GM21737 (cell line): ENCODE results near the gene ZNF385A.

ENCODE experiments used
- ATAC-seq: cut with Tn5 transposase; IDR thresholded peaks from one replicate; pipeline ENCODE4 v1.9.1; 2021; ENCODE audit warnings: mild to moderate bottlenecking, moderate library complexity; ENCODE audit not compliant: unreplicated experiment

The ZNF385A gene

DNA sequence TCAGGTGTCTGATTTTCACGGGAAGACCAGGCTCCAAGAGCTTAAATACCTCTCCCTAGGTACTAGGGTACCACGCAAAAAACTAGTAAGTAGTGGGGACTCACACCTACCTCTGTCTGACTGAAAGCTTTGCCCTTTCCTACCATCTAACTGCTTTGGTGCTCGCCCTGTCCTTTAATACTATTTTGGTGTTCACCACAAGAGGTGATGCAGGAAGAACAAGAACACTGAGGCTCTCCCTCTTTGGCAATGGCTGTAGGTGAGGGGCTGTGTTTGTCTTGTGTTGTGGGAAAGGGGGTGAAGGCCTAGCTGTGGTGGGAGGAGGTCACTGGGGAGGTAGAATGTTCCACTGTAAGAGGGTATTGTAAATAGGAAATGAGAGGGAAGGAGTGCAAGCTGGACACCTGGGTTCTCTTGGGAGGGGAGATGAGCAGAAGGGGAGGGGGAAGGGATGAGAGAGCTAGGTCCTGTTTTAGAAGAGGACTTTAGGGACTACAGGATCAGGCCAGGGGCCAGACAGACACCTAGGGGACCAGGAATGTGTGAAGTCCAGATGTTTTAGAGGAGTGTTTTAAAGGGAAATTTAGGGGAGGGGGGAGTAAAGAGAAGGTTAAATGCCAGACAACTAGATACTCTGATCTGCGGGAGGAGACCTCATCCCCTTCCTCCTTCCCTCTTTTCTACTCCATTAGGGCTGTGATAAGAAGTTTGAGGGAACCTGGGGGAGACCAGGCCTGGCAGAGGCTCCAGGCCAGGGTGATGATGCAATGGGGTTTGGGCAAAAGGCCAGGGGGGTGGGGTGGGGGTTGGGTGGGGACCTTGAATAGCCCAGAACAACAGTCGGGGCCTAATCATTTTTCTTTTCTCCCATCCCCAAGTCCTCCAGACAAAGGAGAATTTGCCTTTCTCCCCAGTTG, 32.4 kb upstream of the ZNF385A start:
- ATAC-seq: no peak

GRCh38 chr12:54415221-54415929, 30.8 kb upstream of the ZNF385A start:
- no peak for ATAC-seq

DNA sequence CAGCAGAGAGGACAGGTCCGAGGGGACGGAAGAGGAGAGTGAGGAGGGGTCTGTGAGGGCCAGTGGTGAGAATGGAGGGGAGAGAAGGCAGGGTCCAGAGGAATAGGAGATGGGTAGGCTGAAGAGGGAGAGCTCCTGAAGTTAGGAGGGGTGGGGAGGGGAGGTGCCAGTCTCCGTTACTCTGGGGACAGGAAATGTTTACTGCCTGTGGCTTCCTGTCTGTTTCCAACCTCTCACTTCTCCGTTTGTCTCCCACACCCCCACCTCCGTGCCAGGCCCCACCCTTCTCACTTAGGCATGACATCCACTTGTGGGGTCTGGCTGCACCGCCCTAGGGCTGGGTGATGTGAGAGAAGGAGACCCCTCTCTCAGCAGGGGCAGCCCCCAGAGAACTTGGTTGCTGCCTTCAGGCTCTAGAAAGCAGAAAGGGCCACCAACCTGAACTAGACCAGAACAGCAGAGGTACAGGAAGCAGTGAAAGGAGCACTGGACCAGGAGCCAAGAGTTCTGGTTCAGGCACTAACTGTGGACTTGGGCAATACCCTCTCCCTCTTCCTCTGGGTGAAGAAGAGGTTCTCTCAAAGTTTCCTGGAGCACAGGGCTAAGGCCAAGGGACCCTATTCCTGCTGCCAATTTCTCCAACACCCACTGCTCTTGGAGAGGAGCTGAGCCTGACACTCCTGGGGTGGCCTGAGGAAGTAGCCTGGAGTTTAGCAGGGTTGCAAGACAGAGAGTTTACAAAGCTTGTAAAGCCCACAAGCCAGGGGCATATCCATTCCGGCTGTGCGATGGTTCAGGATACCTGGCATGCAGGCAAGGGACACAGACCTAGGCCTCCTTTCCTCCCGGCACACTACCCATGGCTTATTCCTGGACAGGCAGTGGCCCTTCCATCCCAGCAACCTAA, 29.0 kb upstream of the ZNF385A start:
- ATAC-seq: peak; percentile 70

DNA sequence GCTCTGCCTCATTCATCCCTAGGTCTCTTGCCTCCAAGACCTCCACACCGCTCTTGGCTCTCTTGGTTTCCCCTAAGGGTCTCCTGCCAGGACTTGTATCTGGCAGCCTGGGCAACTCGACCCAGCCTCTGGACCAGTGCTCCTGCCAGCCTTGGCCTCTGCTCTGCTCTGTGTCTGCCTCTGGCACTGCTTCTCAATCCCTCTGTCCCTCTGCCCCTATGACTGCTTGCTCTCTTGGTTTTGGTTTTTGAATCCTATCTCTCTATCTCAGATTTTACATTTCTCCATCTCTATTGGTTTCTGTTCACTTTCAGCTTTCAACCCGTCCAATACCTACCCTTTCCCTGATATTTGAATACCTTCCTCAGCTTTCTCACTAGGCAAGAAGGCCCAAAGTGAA, 28.3 kb upstream of the ZNF385A start:
- ATAC-seq: no peak

DNA sequence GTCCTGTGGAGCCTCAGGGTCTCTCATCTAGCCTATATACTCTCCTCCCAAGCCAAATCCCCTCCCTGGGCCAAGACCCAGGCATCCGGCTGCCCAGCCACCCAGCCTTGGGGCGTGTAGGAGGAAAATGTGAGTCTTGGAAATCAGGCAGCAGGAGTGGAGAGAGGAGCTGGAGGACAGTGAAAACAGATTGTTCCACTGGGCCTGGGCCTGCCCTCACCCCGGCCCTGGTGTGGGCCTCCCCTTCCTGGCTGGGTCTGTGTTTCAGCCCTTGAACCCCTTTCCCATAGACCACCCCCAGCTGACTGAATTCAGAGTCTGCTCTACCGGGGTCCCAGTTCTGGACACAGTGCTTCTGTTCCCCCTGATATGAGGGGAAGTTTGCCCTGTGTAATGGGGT, 27.8 kb upstream of the ZNF385A start:
- no peak for ATAC-seq

DNA sequence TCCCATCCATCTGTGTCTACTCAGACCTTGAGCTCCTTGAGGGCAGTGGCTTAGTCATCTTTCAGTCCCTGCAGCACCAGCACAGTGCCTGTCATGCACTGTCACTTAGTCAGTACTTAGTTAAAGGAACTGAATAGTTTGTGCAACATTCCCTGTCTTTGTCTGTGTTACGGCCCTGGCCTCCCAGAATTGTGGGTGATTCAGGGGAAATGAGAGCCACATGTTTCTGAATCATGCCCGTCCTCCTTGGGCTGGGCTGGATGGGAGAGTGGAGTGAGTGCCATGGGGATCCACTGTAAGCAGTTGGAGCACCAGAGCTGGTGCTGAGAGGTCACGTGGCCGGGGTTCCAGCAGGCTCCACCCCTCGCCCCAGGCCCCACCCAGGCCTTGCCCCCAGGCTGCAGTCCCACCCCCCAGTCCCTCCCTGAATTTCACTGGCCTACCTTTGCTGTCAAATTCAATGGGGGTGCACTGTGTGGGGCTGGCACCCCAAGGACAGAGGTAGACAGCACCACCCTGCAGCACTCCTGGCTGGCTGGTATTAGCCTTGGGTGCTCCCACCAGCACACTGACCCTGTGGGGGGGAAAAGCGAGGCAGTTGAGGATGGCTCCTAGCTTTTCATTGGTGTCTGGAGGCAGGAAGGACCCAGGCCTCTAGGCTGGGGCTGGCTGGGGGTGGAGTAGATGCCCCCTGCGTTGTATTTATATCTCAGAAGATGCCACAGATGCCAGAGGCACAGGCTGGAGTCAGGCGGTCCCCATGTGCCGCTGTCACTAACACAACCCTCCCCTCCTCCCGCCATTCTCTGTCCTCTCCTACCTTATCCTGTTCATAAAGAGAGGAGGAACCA, 27.1 kb upstream of the ZNF385A start:
- no peak for ATAC-seq

DNA sequence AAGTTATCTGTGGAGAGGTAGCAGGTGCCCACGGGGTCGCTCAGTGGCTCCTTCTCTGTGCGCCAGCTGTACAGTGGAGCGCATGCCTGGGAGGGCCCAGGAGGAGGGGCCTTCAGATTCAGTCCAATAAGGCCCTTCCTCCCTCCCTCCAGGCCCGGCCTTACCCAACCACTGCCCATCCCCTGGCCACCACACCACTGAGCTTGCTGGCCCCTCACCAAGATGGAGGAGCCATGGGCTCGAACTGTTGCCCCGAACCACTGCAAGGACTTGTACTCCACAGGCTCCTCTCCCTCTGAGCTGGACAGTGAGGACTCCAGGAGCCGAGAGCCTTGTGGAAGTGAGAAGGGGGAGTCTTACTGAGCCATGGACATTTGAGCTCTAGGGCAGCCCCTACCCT, 24.7 kb upstream of the ZNF385A start:
- no peak for ATAC-seq

GRCh38 chr12:54407183-54407905, 22.8 kb upstream of the ZNF385A start:
- ATAC-seq: no peak

DNA sequence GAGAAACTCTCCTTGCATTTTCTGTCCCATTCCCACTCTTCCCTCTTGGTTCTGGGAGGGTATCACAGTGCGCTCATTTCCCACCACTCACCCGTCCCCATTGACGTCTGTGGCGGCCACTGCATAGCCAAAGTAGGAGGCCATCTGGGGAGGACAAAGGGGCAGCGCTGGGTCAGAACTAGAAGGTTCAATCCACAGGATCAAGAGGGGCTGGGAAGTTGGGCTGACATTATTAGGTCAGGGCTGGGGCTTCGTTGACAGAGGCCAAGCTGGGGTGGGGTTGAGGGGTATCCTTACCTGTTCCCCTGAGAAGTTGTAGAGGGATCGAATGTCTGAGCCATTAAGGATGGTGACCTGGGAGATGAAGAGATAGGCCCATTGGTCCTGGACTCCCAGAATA, 21.0 kb upstream of the ZNF385A start:
- ATAC-seq: no peak

GRCh38 chr12:54405106-54405505, 20.6 kb upstream of the ZNF385A start:
- no peak for ATAC-seq

DNA sequence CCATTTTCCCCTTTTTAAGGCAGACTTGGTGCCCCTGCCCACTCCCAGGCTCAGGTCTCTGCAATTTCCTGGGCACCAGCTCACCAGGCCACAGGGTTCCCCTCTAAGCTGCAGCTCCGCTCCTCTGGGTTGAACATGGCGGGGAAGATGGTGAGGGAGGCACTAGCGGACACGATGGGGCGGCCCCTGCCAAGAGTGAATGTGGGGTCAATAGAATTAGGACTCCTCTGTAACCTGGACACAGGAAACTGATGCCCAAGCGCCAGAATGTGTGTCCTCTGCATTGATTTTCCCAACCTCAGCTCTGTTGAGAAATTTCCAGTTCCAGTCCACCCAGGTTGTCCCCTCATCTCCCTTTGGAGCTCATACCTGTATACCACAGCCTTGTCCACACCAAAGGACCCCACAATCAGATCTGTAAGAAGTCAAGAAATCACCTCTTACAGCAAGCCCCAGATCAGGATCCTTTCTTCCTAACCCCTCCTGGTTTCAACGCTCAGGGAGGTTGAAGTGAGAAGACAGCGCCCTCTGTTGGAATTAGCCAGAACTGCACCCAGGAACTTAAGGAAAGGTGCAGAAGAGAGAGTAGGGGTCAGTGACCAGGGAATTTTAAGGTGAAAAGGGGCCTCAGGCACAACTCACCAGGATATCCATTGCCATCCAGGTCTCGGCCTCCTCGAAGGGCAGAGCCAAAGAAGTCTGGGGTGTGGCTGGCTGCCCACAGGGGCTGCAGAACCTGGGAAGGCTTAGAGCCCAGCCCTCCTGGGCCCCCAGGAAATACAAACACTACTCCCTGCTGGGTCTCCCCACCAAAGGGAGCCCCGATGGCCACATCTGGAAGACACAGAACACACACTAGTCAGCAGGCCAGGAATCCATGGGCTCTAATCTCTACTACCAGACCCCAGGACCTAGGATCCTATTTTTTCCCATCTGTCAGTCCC, 19.8 kb upstream of the ZNF385A start:
- no peak for ATAC-seq

DNA sequence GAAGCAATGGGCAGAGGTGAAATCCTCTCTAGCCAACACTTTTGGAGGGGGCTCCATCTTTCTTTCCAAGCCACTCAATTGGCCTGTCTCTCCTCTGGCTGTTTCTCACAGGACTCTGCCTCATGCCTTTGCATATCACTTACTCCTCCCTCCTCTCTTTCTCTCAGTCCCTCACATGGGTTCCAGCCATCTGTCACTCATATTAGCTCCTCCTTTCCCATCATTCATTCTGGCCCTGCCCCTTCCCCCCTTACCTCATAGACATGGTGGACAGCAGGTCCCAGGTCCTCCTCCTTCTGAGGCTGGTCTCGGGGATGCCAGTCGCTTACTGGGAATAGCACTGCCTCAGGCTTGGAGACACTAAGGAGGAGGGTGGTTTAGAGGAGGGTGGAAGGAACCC, 16.6 kb upstream of the ZNF385A start:
- ATAC-seq: no peak

- ATAC-seq: peak; percentile 79
Measured at GRCh38 chr12:54398995-54399793, 14.7 kb upstream of the ZNF385A start.

- ATAC-seq: no peak
Measured at GRCh38 chr12:54398218-54398617, 13.7 kb upstream of the ZNF385A start.

GRCh38 chr12:54397157-54397556, 12.6 kb upstream of the ZNF385A start:
- ATAC-seq: no peak

DNA sequence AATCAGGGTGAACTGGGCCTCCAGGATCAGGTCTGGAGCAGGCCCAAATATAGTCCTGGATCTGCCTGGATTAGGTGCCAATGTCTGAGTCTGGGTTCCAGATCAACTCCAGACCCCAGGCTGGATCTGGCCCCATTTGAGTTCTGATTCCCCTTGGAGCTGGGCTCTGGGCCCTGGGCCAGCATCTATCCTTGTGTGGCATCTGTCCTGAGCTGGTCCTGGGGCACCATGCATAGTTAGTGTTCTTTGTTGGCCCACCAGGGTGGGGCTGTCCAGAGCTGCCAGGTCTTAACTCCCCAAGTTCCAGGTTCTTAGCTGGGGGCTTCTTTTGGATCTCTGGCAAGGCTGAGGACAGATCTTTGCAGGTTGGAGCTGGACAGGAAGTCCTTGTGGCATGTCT, 11.0 kb upstream of the ZNF385A start:
- ATAC-seq: no peak

- no peak for ATAC-seq
Measured at GRCh38 chr12:54394986-54395385, 10.5 kb upstream of the ZNF385A start.

DNA sequence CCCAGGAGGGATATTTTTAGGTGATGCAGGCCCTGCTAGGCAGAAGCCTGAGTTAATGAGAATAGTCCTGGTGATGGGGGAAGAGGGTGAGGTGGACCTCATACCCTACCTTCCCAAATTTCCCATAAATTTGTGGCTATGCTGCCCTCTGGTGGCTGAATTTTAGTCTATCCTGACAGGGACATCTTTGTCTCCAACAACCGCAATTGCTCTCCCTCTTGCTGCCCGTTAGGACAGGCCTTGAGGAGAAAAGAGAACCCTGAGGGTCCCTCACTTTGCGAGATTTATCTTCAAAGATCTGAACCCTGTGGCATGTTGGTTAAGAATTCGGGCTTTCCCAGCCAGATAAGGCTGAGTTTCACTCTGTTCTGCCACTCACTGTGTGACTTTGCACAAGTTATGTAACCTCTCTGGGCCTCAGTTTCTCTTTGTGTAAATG, 9.8 kb upstream of the ZNF385A start:
- ATAC-seq: no peak
